ENCODE data around the gene OAT.

OAT gene

GRCh38 chr10:124386186-124387077, 32.3 kb downstream of the OAT start:
- Histone ChIP-seq H3K4me1 (ENCODE audit: insufficient read depth, low read length, poor library complexity, severe bottlenecking) (no peaks in the 10 kb centered on the region), H3K9ac (ENCODE audit: low read depth, low read length, poor library complexity, severe bottlenecking) (no peak overlapping the region), H4K20me1 (ENCODE audit: insufficient read depth, low read length, poor library complexity, severe bottlenecking) (no peaks in the 10 kb centered on the region), H3K79me2 (ENCODE audit: insufficient read depth, low read length) (no peaks in the 10 kb centered on the region), H3K9me2 (replicated peaks; ENCODE audit: low read depth, low read length) (no peaks in the 10 kb centered on the region), H3K27me3 (ENCODE audit: insufficient read depth, low read length, poor library complexity, severe bottlenecking) (no peaks in the 10 kb centered on the region), H2AFZ (ENCODE audit: low read length) (no peak overlapping the region), H3K9me3 (ENCODE audit: insufficient read depth, low read depth, low read length) (no peaks in the 10 kb centered on the region), H3K36me3 (ENCODE audit: insufficient read depth, low read length) (no peaks in the 10 kb centered on the region), H3K4me3 (ENCODE audit: low read length, poor library complexity, severe bottlenecking) (no peak overlapping the region), H3K4me2 (ENCODE audit: low read depth, low read length, poor library complexity, severe bottlenecking) (no peak overlapping the region), H3F3A (ENCODE audit: low read depth) (no peaks in the 10 kb centered on the region)
- TF ChIP-seq EZH2phosphoT487 (IDR thresholded peaks at IDR 0.05; ENCODE audit: borderline replicate concordance) (no peak), CTCF (conservative IDR thresholded peaks at IDR 0.05; ENCODE audit: low read length) (no peak)

GRCh38 chr10:124385627-124386185, 33.0 kb downstream of the OAT start:
- Histone ChIP-seq H3K4me2 (ENCODE audit: low read depth, low read length, poor library complexity, severe bottlenecking) (no peak overlapping the region), H3K27me3 (ENCODE audit: insufficient read depth, low read length, poor library complexity, severe bottlenecking) (no peaks in the 10 kb centered on the region), H2AFZ (ENCODE audit: low read length) (no peak overlapping the region), H3K36me3 (ENCODE audit: insufficient read depth, low read length) (no peaks in the 10 kb centered on the region), H3F3A (ENCODE audit: low read depth) (no peaks in the 10 kb centered on the region), H3K9ac (ENCODE audit: low read depth, low read length, poor library complexity, severe bottlenecking) (no peak overlapping the region), H3K9me3 (ENCODE audit: insufficient read depth, low read depth, low read length) (no peaks in the 10 kb centered on the region), H3K79me2 (ENCODE audit: insufficient read depth, low read length) (no peaks in the 10 kb centered on the region), H3K4me3 (ENCODE audit: low read length, poor library complexity, severe bottlenecking) (no peak overlapping the region), H3K9me2 (replicated peaks; ENCODE audit: low read depth, low read length) (no peaks in the 10 kb centered on the region), H3K4me1 (ENCODE audit: insufficient read depth, low read length, poor library complexity, severe bottlenecking) (no peaks in the 10 kb centered on the region), H4K20me1 (ENCODE audit: insufficient read depth, low read length, poor library complexity, severe bottlenecking) (no peaks in the 10 kb centered on the region)
- no peak for TF ChIP-seq EZH2phosphoT487 (IDR thresholded peaks at IDR 0.05; ENCODE audit: borderline replicate concordance)

GRCh38 chr10:124384591-124385190, 34.0 kb downstream of the OAT start:
- H3K4me1 ChIP-seq (ENCODE audit: insufficient read depth, low read length, poor library complexity, severe bottlenecking) = no peaks in the 10 kb centered on the region
- no peaks in the 10 kb centered on the region for H4K20me1 ChIP-seq (ENCODE audit: insufficient read depth, low read length, poor library complexity, severe bottlenecking)
- no peaks in the 10 kb centered on the region for H3K79me2 ChIP-seq (ENCODE audit: insufficient read depth, low read length)
- no peaks in the 10 kb centered on the region for H3K36me3 ChIP-seq (ENCODE audit: insufficient read depth, low read length)
- H3K9me2 ChIP-seq (replicated peaks; ENCODE audit: low read depth, low read length) = no peaks in the 10 kb centered on the region
- TF ChIP-seq CTCF (conservative IDR thresholded peaks at IDR 0.05; ENCODE audit: low read length) (no peak), EZH2phosphoT487 (IDR thresholded peaks at IDR 0.05; ENCODE audit: borderline replicate concordance) (no peak)
- no peaks in the 10 kb centered on the region for H3K9me3 ChIP-seq (ENCODE audit: insufficient read depth, low read depth, low read length)
- H2AFZ ChIP-seq (ENCODE audit: low read length) = no peak overlapping the region
- H3K27me3 ChIP-seq (ENCODE audit: insufficient read depth, low read length, poor library complexity, severe bottlenecking) = no peaks in the 10 kb centered on the region
- no peaks in the 10 kb centered on the region for H3F3A ChIP-seq (ENCODE audit: low read depth)
- no peak overlapping the region for H3K9ac ChIP-seq (ENCODE audit: low read depth, low read length, poor library complexity, severe bottlenecking)
- H3K4me2 ChIP-seq (ENCODE audit: low read depth, low read length, poor library complexity, severe bottlenecking) = no peak overlapping the region
- no peak overlapping the region for H3K4me3 ChIP-seq (ENCODE audit: low read length, poor library complexity, severe bottlenecking)

Data from Loucy (cell line).